ENCODE measurements around the gene RBBP8. TPM values are rescaled to one million over a fixed set of nuclear protein-coding genes. Genes with fewer than 3 reads are reported as not detected.

RBBP8 gene
- total RNA-seq, 1 experiment from 2014 or later = 46.7 TPM

GRCh38 chr18:23020555-23021294 is 87.6 kb downstream of the RBBP8 start:
- no peaks in the 10 kb centered on the region for H3K27me3 ChIP-seq (replicated peaks; ENCODE audit: control insufficient read depth, insufficient read depth, low read length)
- DNase-seq = no peak
- Mint-ChIP-seq H3K27ac (ENCODE audit: unreplicated experiment) (no peak overlapping the region), H3K36me3 (ENCODE audit: insufficient read depth, unreplicated experiment) (peaks cover 22% of the 10 kb centered on the region), H3K9me3 (ENCODE audit: unreplicated experiment) (no peaks in the 10 kb centered on the region), H3K27me3 (ENCODE audit: insufficient read depth, unreplicated experiment) (no peaks in the 10 kb centered on the region), H3K4me1 (ENCODE audit: low read depth, unreplicated experiment) (no peaks in the 10 kb centered on the region), H3K4me3 (ENCODE audit: unreplicated experiment) (no peak overlapping the region)
- BruUV-seq (replicated peaks) = no TSS peak
- no peak overlapping the region for H3K4me3 ChIP-seq (ENCODE audit: low read depth, low read length)
- intact Hi-C loops (cut with micrococcal nuclease; ENCODE audit: unreplicated experiment) = no loop called here
- ChIA-PET CTCF (interaction anchor here (0.6 kb wide), 1 partner anchor 940 kb away, joined by 4 read pairs; no protein-coding TSS in a partner anchor), POLR2A (no interaction called here)
- H3K36me3 ChIP-seq (ENCODE audit: control insufficient read depth, insufficient read depth, low read length) = no peaks in the 10 kb centered on the region
- TF ChIP-seq CTCF (IDR thresholded peaks at IDR 0.05; ENCODE audit: insufficient read depth in 1 of 2, low read depth in 1 of 2, low read length in 1 of 2, severe bottlenecking in 1 of 2, unreplicated experiment in 1 of 2) = no peak
- no peaks in the 10 kb centered on the region for H3K4me1 ChIP-seq
- H3K9me3 ChIP-seq = no peaks in the 10 kb centered on the region

GRCh38 chr18:23021623-23022022 is 88.5 kb downstream of the RBBP8 start:
- H3K36me3 Mint-ChIP-seq (ENCODE audit: insufficient read depth, unreplicated experiment) = peaks cover 27% of the 10 kb centered on the region
- no peak overlapping the region for H3K27ac Mint-ChIP-seq (ENCODE audit: unreplicated experiment)
- Histone ChIP-seq H3K9me3 (no peaks in the 10 kb centered on the region), H3K36me3 (ENCODE audit: control insufficient read depth, insufficient read depth, low read length) (no peaks in the 10 kb centered on the region), H3K4me3 (ENCODE audit: low read depth, low read length) (no peak overlapping the region), H3K4me1 (no peaks in the 10 kb centered on the region), H3K27me3 (replicated peaks; ENCODE audit: control insufficient read depth, insufficient read depth, low read length) (no peaks in the 10 kb centered on the region)
- no TSS peak for BruUV-seq (replicated peaks)
- no peaks in the 10 kb centered on the region for H3K9me3 Mint-ChIP-seq (ENCODE audit: unreplicated experiment)
- H3K4me1 Mint-ChIP-seq (ENCODE audit: low read depth, unreplicated experiment) = no peaks in the 10 kb centered on the region
- no peak overlapping the region for H3K4me3 Mint-ChIP-seq (ENCODE audit: unreplicated experiment)
- intact Hi-C loops (cut with micrococcal nuclease; ENCODE audit: unreplicated experiment) = no loop called here
- H3K27me3 Mint-ChIP-seq (ENCODE audit: insufficient read depth, unreplicated experiment) = no peaks in the 10 kb centered on the region
- ChIA-PET POLR2A (no interaction called here), CTCF (no interaction called here)
- no peak for TF ChIP-seq CTCF (IDR thresholded peaks at IDR 0.05; ENCODE audit: insufficient read depth in 1 of 2, low read depth in 1 of 2, low read length in 1 of 2, severe bottlenecking in 1 of 2, unreplicated experiment in 1 of 2)
- no peak for DNase-seq

GRCh38 chr18:23032030-23032582 is 99.0 kb downstream of the RBBP8 start:
- intact Hi-C loops (cut with micrococcal nuclease; ENCODE audit: unreplicated experiment) = loop anchor here (2.0 to 10.0 kb wide), 3 partner anchors 23 to 473 kb away; partner anchors contain the start of gene RMC1
- Mint-ChIP-seq H3K4me3 (ENCODE audit: unreplicated experiment) (no peak overlapping the region), H3K27me3 (ENCODE audit: insufficient read depth, unreplicated experiment) (no peaks in the 10 kb centered on the region), H3K36me3 (ENCODE audit: insufficient read depth, unreplicated experiment) (peaks cover 17% of the 10 kb centered on the region), H3K27ac (ENCODE audit: unreplicated experiment) (no peak overlapping the region), H3K4me1 (ENCODE audit: low read depth, unreplicated experiment) (no peaks in the 10 kb centered on the region), H3K9me3 (ENCODE audit: unreplicated experiment) (no peaks in the 10 kb centered on the region)
- Histone ChIP-seq H3K4me3 (ENCODE audit: low read depth, low read length) (no peak overlapping the region), H3K9me3 (no peaks in the 10 kb centered on the region), H3K4me1 (peaks cover 3% of the 10 kb centered on the region; the same call in 1 of the 2 replicates), H3K27me3 (replicated peaks; ENCODE audit: control insufficient read depth, insufficient read depth, low read length) (no peaks in the 10 kb centered on the region), H3K36me3 (ENCODE audit: control insufficient read depth, insufficient read depth, low read length) (no peaks in the 10 kb centered on the region)
- no peak for DNase-seq
- no TSS peak for BruUV-seq (replicated peaks)
- ChIA-PET POLR2A (no interaction called here), CTCF (interaction anchor here (0.7 kb wide), 1 partner anchor 379 kb away, joined by 4 read pairs; no protein-coding TSS in a partner anchor)
- no peak for TF ChIP-seq CTCF (IDR thresholded peaks at IDR 0.05; ENCODE audit: insufficient read depth in 1 of 2, low read depth in 1 of 2, low read length in 1 of 2, severe bottlenecking in 1 of 2, unreplicated experiment in 1 of 2)

Measured in Caco-2 (cell line).